HCT116 (cell line): ENCODE measurements around the gene GRIN3B. TPM values are rescaled to one million over a fixed set of nuclear protein-coding genes. Genes with fewer than 3 reads are reported as not detected.

Experiments used
- ATAC-seq: fragments of 200-7000 bp; cut with Tn5 transposase; 2 replicates; pipeline ENCODE4 v1.9.1; 2020; ENCODE audit warnings: mild to moderate bottlenecking, moderate library complexity
- BruUV-seq: library from RNA; stranded (reverse); fragments of 400-500 nt; replicated peaks from 2 replicates; lab custom pipeline; 2021; lab: Mats Ljungman, UMichigan
- CTCF ChIA-PET: fragments of 300-600 bp; sonication (Branson Sonifier 250); formaldehyde crosslinking; loops from one replicate; lab custom pipeline; 2021; ENCODE audit warnings: antibody characterized with exemption; lab: Charles Lee
- POLR2A ChIA-PET: fragments of 300-600, 350-600 bp; sonication (Branson Sonifier 250); formaldehyde crosslinking; loops from one replicate; lab custom pipeline; 2021; ENCODE audit warnings: antibody characterized with exemption; lab: Charles Lee
- RAD21 ChIA-PET, 2 experiments: fragments of 300-600 bp; sonication (Branson Sonifier 250); formaldehyde crosslinking; loops; one replicate each; lab custom pipeline; 2023; ENCODE audit warnings: low total read pairs in 2 of 2; ENCODE audit not compliant: uncharacterized antibody in 2 of 2, unreplicated experiment in 2 of 2, low non-redundant PET in 1 of 2; lab: Charles Lee
- DNase-seq: peaks from one replicate; pipeline ENCODE4 v3.0.0-alpha.2; 2010; ENCODE audit warnings: low read depth, low spot score
- H2AFZ ChIP-seq: fragments of 200-600 bp; shearing (Covaris generic), sonication (generic); 2 replicates; pipeline ENCODE4 v1.6.1; 2017; ENCODE audit warnings: low read depth, mixed run types, mixed read lengths, antibody characterized with exemption, low read length; ENCODE audit not compliant: poor library complexity, severe bottlenecking
- H3K27ac ChIP-seq: 2 replicates; pipeline ENCODE4 v1.5.1; 2012; ENCODE audit warnings: low read depth, low read length
- H3K27me3 ChIP-seq: fragments of 200-600 bp; sonication (generic); 2 replicates; pipeline ENCODE4 v1.6.1; 2016; ENCODE audit warnings: mixed run types, low read length, mixed read lengths; ENCODE audit not compliant: insufficient read depth
- H3K36me3 ChIP-seq, 2 experiments: fragments of 200-500 bp in 1 of 2; fragments of 200-600 bp in 1 of 2; sonication (Bioruptor generic) in 1 of 2; sonication (generic) in 1 of 2; 2 replicates each; pipeline versions ENCODE4 v1.5.1 to v1.6.1; 2014 to 2016; ENCODE audit warnings: low read length in 2 of 2, inconsistent platforms in 1 of 2, mixed read lengths in 1 of 2, mixed run types in 1 of 2; ENCODE audit not compliant: insufficient read depth in 2 of 2, control insufficient read depth in 1 of 2
- H3K4me1 ChIP-seq, 2 experiments: fragments of 200-600 bp in 1 of 2; sonication (generic) in 1 of 2; 2 replicates each; pipeline versions ENCODE4 v1.5.1 to v1.6.1; 2012 to 2017; ENCODE audit warnings: low read length in 2 of 2, inconsistent platforms in 1 of 2, mild to moderate bottlenecking in 1 of 2, mixed read lengths in 1 of 2, mixed run types in 1 of 2, moderate library complexity in 1 of 2; ENCODE audit not compliant: insufficient read depth in 2 of 2, control insufficient read depth in 1 of 2
- H3K4me2 ChIP-seq: fragments of 200-600 bp; sonication (generic); 2 replicates; pipeline ENCODE4 v1.6.1; 2017; ENCODE audit warnings: mixed run types, low read length, mixed read lengths
- H3K4me3 ChIP-seq, 2 experiments: fragments of 200-600 bp in 1 of 2; sonication (generic) in 1 of 2; replicated peaks in 1 of 2; 2 replicates each; pipeline ENCODE4 v1.5.1; 2011 to 2016; ENCODE audit warnings: low read length in 2 of 2, control low read depth in 1 of 2, low read depth in 1 of 2, mild to moderate bottlenecking in 1 of 2, mixed read lengths in 1 of 2, mixed run types in 1 of 2
- H3K79me2 ChIP-seq: fragments of 200-600 bp; sonication (generic); 2 replicates; pipeline ENCODE4 v1.6.1; 2017; ENCODE audit warnings: mild to moderate bottlenecking, mixed run types, low read length, moderate library complexity, mixed read lengths; ENCODE audit not compliant: insufficient read depth
- H3K9ac ChIP-seq: fragments of 200-600 bp; sonication (generic); 2 replicates; pipeline ENCODE4 v1.6.1; 2016; ENCODE audit warnings: low read length, mixed read lengths
- H3K9me2 ChIP-seq: fragments of 200-600 bp; sonication (generic), shearing (Covaris generic); 2 replicates; pipeline ENCODE4 v1.6.1; 2017; ENCODE audit warnings: mixed run types, mild to moderate bottlenecking, moderate library complexity; ENCODE audit not compliant: insufficient read depth
- H3K9me3 ChIP-seq, 2 experiments: fragments of 200-500 bp in 1 of 2; fragments of 200-600 bp in 1 of 2; sonication (Bioruptor generic) in 1 of 2; sonication (generic) in 1 of 2; 2 replicates each; pipeline ENCODE4 v1.6.1; 2014 to 2017; ENCODE audit warnings: low read length in 2 of 2, mixed read lengths in 2 of 2, inconsistent platforms in 1 of 2, low read depth in 1 of 2, mild to moderate bottlenecking in 1 of 2, mixed run types in 1 of 2, moderate library complexity in 1 of 2; ENCODE audit not compliant: control insufficient read depth in 1 of 2, insufficient read depth in 1 of 2
- H4K20me1 ChIP-seq: fragments of 200-600 bp; sonication (generic), shearing (Covaris generic); 2 replicates; pipeline ENCODE4 v1.6.1; 2017; ENCODE audit warnings: mixed run types, mild to moderate bottlenecking, moderate library complexity; ENCODE audit not compliant: insufficient read depth
- CBX3 ChIP-seq: IDR thresholded peaks from 2 replicates; pipeline ENCODE4 v1.6.1; 2012; ENCODE audit warnings: low read depth
- CEBPB ChIP-seq: IDR thresholded peaks from 2 replicates; pipeline ENCODE4 v1.6.1; 2012; ENCODE audit warnings: low read depth
- CTCF ChIP-seq, 3 experiments: fragments of 200-600 bp in 1 of 3; sonication (generic) in 1 of 3; IDR thresholded peaks in 2 of 3; conservative IDR thresholded peaks in 1 of 3; 2 replicates each; pipeline ENCODE4 v1.5.1; 2012 to 2017; ENCODE audit warnings: low read depth in 2 of 3, low read length in 2 of 3, antibody characterized with exemption in 1 of 3, borderline replicate concordance in 1 of 3, control low read depth in 1 of 3, mild to moderate bottlenecking in 1 of 3, mixed read lengths in 1 of 3, mixed run types in 1 of 3, moderate library complexity in 1 of 3; ENCODE audit not compliant: insufficient read depth in 1 of 3
- EGR1 ChIP-seq: IDR thresholded peaks from 2 replicates; pipeline ENCODE4 v1.6.1; 2012; ENCODE audit warnings: low read depth
- ELF1 ChIP-seq: IDR thresholded peaks from 2 replicates; pipeline ENCODE4 v1.6.1; 2012; ENCODE audit warnings: low read depth, borderline replicate concordance
- EZH2 ChIP-seq: fragments of 200-600 bp; sonication (generic); IDR thresholded peaks from 2 replicates; pipeline ENCODE4 v1.6.1; 2017; ENCODE audit warnings: antibody characterized with exemption, mixed run types
- FOSL1 ChIP-seq: IDR thresholded peaks from 2 replicates; pipeline ENCODE4 v1.6.1; 2012; ENCODE audit warnings: low read depth
- JUND ChIP-seq: IDR thresholded peaks from 2 replicates; pipeline ENCODE4 v1.6.1; 2012
- POLR2A ChIP-seq: IDR thresholded peaks from 2 replicates; pipeline ENCODE4 v1.7.0; 2011; ENCODE audit warnings: borderline replicate concordance; ENCODE audit not compliant: insufficient read depth, insufficient read length; ENCODE audit errors: extremely low read depth
- POLR2AphosphoS5 ChIP-seq: IDR thresholded peaks from 2 replicates; pipeline ENCODE4 v1.6.1; 2011; ENCODE audit warnings: mild to moderate bottlenecking, low read depth, low read length, moderate library complexity
- RAD21 ChIP-seq: IDR thresholded peaks from 2 replicates; pipeline ENCODE4 v1.6.1; 2012; ENCODE audit warnings: low read depth, mild to moderate bottlenecking
- SIN3A ChIP-seq: IDR thresholded peaks from 2 replicates; pipeline ENCODE4 v1.6.1; 2012; ENCODE audit warnings: low read depth
- SRF ChIP-seq: IDR thresholded peaks from 2 replicates; pipeline ENCODE4 v1.6.1; 2012; ENCODE audit warnings: low read depth
- TCF7L2 ChIP-seq: IDR thresholded peaks from 2 replicates; pipeline ENCODE4 v1.7.0; 2011; ENCODE audit warnings: borderline replicate concordance, inconsistent platforms; ENCODE audit not compliant: insufficient read depth, insufficient read length; ENCODE audit errors: extremely low read depth
- ZBTB33 ChIP-seq: IDR thresholded peaks from 2 replicates; pipeline ENCODE4 v1.6.1; 2011; ENCODE audit warnings: mild to moderate bottlenecking, low read length, moderate library complexity; ENCODE audit not compliant: insufficient replicate concordance; ENCODE audit errors: extremely low read depth
- ZFX ChIP-seq: fragments of 450-650 bp; IDR thresholded peaks from 2 replicates; pipeline ENCODE4 v1.6.1; 2017
- ZNF274 ChIP-seq: fragments of 200-500 bp; sonication (Bioruptor generic); IDR thresholded peaks from 2 replicates; pipeline ENCODE4 v1.6.1; 2014; ENCODE audit warnings: mild to moderate bottlenecking, low read depth, low read length, inconsistent platforms
- intact Hi-C: fragments of 100-400 bp; cut with micrococcal nuclease; formaldehyde crosslinking; loops from 2 replicates; pipeline ENCODE4 v1.10.0; 2022
- total RNA-seq: library from RNA; stranded (reverse); gene quantifications from one replicate; pipeline ENCODE4 v1.2.1, GENCODE V29; 2021; ENCODE audit not compliant: unreplicated experiment

GRIN3B gene
- total RNA-seq, 1 experiment from 2014 or later, result 0.69 TPM

- Histone ChIP-seq H3K36me3 (no peaks in the 10 kb centered on the region), H3K27ac (no peak overlapping the region), H2AFZ (no peak overlapping the region), H3K9me3 (no peaks in the 10 kb centered on the region), H4K20me1 (no peaks in the 10 kb centered on the region), H3K79me2 (no peaks in the 10 kb centered on the region), H3K4me2 (no peak overlapping the region), H3K4me1 (peaks cover 3 to 10% of the 10 kb centered on the region in 2 experiments; a peak in 2 of 4 replicates), H3K9ac (no peak overlapping the region), H3K27me3 (no peaks in the 10 kb centered on the region), H3K4me3 (no peak overlapping the region), H3K9me2 (no peaks in the 10 kb centered on the region)
- CTCF ChIA-PET, result no interaction called here
- ATAC-seq (no peak), DNase-seq (no peak)
- no TSS peak for BruUV-seq
- TF ChIP-seq CTCF (IDR thresholded peaks at IDR 0.05 in 2 of 3, conservative IDR thresholded peaks at IDR 0.05 in 1 of 3; ENCODE audit: borderline replicate concordance in 1 of 3, insufficient read depth in 1 of 3, low read depth in 2 of 3, low read length in 2 of 3) (no peak), EGR1 (no peak), POLR2A (no peak), JUND (no peak), FOSL1 (no peak), RAD21 (no peak), CEBPB (no peak), ELF1 (no peak), ZNF274 (no peak)
- intact Hi-C loops, result no loop called here
- RAD21 ChIA-PET, result no interaction called here
- POLR2A ChIA-PET, result no interaction called here
Observed at GRCh38 chr19:1003283-1003682, 3.1 kb downstream of the GRIN3B start.

- Histone ChIP-seq H3K9me2 (no peaks in the 10 kb centered on the region), H3K36me3 (no peaks in the 10 kb centered on the region), H3K9ac (no peak overlapping the region), H3K79me2 (no peaks in the 10 kb centered on the region), H4K20me1 (no peaks in the 10 kb centered on the region), H3K27me3 (no peaks in the 10 kb centered on the region), H3K4me1 (peaks cover 3 to 10% of the 10 kb centered on the region in 2 experiments; a peak in 2 of 4 replicates), H3K27ac (no peak overlapping the region), H2AFZ (no peak overlapping the region), H3K9me3 (no peaks in the 10 kb centered on the region), H3K4me2 (no peak overlapping the region), H3K4me3 (no peak overlapping the region)
- RAD21 ChIA-PET, result no interaction called here
- intact Hi-C loops, result no loop called here
- ATAC-seq (no peak), DNase-seq (no peak)
- CTCF ChIA-PET, result no interaction called here
- POLR2A ChIA-PET, result no interaction called here
- no TSS peak for BruUV-seq
- TF ChIP-seq CBX3, result no peak
- no peak for TF ChIP-seq EZH2
- no peak for TF ChIP-seq CEBPB
- TF ChIP-seq TCF7L2, result no peak
- TF ChIP-seq ZFX, result no peak
- TF ChIP-seq SIN3A, result no peak
- no peak for TF ChIP-seq ZBTB33
- TF ChIP-seq RAD21, result no peak
- no peak for TF ChIP-seq POLR2AphosphoS5
- no peak for TF ChIP-seq SRF
- no peak for TF ChIP-seq FOSL1
Observed at GRCh38 chr19:1004204-1004802, 4.1 kb downstream of the GRIN3B start.
